CD4-positive, alpha-beta T cell treated with Interleukin-4 for 1 hour (primary cell): ENCODE measurements around the gene CXorf49B.
"Not testable (repeated sequence)": the region's sequence is repeated elsewhere in the genome, so short reads cannot be mapped to it uniquely, and the experiment has no call there.

Experiments used
- DNase-seq, 2 donors: peaks; one replicate each; pipeline ENCODE4 v3.0.0-alpha.2; 2020 to 2022

The CXorf49B gene

DNA sequence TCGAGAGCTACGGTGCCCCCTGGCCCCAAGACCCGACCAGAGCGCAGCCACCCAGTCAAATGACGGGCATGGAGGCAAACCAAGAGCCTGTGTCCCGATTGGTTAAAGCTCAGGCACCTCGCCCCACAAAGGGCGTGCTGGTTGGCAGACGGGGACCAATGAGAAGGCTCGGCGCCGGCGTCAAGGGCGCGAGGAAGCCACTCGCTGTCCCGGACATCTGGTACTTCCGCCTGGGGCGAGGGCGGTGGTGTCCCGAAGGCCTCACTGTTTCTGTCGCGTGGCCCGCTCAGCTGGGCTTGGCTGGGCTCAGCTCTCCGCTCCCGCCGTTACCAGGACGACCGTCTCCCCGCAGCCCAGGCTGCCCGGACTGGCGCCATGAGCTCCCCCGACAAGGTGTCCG lies at the start of gene CXorf49B:
Gene CXorf49B, plus strand, starts transcription at position 301 of the 400 bp plus-strand sequence. Its CDS starts 75 bp downstream, at position 376.
- DNase-seq: not testable (repeated sequence)

DNA sequence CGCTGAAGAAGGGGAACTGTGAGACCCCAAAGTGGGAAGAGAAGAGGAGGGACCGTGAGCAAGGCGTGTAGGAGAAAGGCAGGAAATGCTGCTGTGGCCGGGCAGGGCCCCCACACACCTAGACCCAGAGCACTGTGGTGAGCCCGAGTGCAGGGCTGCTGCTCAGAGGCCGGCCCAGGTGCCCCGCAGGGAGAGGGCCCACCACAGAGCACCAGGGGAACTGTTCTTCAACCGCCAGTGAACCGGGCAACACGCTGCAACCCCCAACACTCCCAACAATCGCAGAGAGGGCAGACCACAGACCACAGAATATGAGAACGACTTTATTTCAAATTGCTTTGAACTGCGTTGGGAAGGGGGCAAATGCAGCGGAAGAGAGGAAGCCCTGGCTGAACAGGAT lies 49.1 kb upstream of the CXorf49B start:
- DNase-seq: not testable (repeated sequence)

DNA sequence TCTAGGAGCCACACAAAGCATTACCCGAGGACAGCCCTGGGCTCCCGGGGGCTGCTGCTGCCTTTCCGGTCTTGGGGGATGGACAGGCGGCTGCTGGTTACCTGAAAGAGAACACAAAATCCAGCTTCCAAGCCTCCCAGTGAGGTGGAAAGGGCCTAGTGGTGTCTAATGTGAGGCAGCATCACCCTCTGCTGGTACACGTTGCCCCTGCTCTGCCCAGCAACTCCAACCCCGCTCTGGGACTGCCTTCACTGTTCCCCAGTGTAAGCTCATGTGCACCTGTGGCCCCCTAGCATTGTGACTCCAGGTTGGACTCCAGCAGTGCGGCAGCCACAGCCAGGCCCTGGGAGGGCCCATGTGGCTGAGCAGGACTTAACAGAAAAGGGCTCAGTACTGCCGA lies 47.6 kb upstream of the CXorf49B start:
- DNase-seq: not testable (repeated sequence)

DNA sequence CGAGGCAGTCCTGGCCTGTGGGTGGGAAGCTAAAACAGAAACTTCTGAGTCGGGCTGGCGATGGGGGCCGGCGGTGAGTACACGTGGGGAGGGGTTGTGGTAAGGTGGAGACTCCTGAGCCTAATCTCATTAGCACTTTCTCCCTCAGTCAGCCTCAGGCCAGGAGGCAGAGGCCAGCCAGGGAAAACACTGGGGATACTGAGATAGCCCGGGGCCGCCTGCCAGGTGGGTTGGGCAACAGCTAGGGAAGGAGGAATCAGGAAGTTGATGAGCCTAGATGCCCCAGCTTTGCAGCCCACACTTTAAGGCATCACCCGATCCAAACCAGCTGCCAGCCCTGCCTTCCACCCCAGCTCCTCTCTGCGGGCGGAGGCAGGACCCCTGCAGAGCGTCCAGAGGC lies 46.8 kb upstream of the CXorf49B start:
- not testable (repeated sequence) for DNase-seq

DNA sequence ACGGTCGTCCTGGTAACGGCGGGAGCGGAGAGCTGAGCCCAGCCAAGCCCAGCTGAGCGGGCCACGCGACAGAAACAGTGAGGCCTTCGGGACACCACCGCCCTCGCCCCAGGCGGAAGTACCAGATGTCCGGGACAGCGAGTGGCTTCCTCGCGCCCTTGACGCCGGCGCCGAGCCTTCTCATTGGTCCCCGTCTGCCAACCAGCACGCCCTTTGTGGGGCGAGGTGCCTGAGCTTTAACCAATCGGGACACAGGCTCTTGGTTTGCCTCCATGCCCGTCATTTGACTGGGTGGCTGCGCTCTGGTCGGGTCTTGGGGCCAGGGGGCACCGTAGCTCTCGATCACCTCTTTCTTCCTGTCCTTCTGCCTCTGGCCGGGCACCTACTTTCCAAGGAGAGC lies 45.0 kb upstream of the CXorf49B start, which contains the start of gene CXorf49:
Gene CXorf49, minus strand, starts transcription at position 101 of the 400 bp plus-strand sequence. CDS start 134 bp downstream, outside the sequence.
- not testable (repeated sequence) for DNase-seq

DNA sequence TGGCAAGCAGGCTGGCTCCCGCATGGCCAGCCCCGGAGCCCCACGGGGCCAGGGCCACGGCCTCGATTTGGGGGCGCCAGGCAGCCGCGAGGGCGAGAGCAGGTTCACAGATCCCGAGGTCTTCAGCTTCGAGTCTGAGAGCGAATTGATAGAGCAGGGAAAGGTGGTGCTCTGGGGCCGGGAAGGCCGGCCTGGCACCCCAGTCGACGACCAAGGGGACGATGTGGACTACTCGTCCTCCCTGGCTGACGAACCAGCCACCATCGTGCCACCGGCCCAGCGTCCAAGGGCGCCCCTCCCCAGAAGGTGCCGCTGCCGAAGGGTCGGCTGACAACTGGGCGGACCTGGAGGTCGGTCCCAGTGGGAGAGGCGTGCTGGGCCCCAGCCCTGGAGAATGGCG lies 44.0 kb upstream of the CXorf49B start:
- not testable (repeated sequence) for DNase-seq

DNA sequence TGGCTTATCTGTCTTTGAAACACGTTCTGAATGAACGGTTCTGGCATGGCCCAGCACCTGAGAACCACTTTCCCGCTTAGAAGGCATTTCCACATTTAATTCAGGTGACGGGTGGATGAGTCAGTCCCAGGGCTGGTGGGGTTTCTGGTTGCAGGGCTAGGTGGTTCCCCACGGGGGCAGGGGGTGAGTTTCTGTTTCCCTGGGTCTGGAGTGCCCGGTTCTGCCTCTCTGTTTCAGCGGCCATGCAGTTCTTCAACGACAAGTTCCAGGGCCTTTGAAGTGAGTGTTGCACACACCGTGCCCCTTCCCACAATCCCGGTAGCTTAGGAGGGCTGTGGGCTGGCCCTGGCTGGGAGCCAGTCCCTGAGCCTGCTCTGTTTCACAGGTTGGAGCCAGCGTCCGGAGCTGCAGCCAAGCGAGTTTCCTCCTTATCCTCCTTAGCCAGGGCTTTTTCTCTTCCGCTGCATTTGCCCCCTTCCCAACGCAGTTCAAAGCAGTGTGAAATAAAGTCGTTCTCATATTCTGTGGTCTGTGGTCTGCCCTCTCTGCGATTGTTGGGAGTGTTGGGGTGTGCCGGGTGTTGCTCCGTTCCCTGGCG lies 42.8 kb upstream of the CXorf49B start:
- DNase-seq: not testable (repeated sequence)

DNA sequence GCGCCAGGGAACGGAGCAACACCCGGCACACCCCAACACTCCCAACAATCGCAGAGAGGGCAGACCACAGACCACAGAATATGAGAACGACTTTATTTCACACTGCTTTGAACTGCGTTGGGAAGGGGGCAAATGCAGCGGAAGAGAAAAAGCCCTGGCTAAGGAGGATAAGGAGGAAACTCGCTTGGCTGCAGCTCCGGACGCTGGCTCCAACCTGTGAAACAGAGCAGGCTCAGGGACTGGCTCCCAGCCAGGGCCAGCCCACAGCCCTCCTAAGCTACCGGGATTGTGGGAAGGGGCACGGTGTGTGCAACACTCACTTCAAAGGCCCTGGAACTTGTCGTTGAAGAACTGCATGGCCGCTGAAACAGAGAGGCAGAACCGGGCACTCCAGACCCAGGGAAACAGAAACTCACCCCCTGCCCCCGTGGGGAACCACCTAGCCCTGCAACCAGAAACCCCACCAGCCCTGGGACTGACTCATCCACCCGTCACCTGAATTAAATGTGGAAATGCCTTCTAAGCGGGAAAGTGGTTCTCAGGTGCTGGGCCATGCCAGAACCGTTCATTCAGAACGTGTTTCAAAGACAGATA lies 2.4 kb upstream of the CXorf49B start:
- DNase-seq: not testable (repeated sequence)

DNA sequence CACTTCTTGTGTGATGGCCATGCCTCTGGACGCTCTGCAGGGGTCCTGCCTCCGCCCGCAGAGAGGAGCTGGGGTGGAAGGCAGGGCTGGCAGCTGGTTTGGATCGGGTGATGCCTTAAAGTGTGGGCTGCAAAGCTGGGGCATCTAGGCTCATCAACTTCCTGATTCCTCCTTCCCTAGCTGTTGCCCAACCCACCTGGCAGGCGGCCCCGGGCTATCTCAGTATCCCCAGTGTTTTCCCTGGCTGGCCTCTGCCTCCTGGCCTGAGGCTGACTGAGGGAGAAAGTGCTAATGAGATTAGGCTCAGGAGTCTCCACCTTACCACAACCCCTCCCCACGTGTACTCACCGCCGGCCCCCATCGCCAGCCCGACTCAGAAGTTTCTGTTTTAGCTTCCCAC lies 1.7 kb downstream of the CXorf49B start:
- not testable (repeated sequence) for DNase-seq

DNA sequence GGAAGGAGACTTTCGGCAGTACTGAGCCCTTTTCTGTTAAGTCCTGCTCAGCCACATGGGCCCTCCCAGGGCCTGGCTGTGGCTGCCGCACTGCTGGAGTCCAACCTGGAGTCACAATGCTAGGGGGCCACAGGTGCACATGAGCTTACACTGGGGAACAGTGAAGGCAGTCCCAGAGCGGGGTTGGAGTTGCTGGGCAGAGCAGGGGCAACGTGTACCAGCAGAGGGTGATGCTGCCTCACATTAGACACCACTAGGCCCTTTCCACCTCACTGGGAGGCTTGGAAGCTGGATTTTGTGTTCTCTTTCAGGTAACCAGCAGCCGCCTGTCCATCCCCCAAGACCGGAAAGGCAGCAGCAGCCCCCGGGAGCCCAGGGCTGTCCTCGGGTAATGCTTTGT lies 2.5 kb downstream of the CXorf49B start:
- DNase-seq: not testable (repeated sequence)

DNA sequence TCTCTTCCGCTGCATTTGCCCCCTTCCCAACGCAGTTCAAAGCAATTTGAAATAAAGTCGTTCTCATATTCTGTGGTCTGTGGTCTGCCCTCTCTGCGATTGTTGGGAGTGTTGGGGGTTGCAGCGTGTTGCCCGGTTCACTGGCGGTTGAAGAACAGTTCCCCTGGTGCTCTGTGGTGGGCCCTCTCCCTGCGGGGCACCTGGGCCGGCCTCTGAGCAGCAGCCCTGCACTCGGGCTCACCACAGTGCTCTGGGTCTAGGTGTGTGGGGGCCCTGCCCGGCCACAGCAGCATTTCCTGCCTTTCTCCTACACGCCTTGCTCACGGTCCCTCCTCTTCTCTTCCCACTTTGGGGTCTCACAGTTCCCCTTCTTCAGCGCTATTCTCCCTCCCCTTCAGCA lies 4.0 kb downstream of the CXorf49B start:
- DNase-seq: not testable (repeated sequence)

DNA sequence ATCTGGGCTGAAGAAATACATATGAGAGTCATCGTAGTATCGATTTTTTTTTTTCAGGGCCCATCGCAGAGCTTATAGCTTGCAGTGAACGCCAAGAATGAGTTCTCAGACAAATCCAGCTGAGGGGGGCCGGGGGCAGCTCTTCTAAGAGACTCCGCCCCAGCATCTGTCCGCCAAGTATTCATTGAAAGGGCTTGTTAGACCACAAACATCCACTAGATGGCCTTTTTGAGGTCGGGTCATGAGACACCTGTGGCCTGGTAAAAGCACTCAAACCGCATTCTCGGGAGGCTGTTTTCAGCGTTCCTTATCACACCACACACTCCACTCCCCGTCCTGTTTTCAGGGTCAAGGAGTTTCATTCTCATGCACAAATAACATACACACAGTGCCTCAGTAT lies 15.2 kb downstream of the CXorf49B start:
- not testable (repeated sequence) for DNase-seq

DNA sequence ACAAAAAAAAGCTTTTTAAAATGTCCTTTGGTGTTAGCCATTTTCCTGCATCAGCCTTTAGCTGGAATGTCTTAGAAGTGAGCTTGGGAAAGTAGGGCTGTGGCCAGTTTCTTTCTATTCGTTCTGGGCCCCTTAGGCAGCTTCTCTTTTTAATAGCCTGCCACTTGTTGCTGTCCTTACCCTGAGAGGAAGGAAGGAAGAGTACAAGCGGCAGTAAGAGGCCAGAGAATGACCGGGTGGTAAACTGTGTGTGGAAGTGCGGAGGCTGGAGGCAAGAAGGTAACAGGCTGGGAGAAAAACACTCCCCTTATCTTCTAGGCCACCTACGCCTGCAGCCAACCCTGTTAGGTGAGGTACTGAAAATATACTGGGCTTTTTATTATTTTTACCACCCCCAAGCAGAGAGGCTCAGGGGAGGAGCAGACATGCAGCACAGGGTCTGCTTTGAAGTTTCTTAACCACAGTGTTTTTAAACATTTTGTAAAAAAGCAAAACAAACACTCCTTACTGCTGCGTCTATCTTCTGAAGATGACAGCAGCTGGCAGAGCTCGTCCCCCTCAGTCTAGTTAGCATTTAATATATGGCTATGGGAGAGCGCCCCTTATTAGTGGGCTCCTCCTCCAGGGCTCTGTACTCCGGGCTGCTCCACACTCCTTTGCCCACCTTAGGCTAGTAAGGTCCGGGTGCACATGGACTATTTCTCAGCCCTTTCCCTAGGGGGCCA lies 19.2 kb downstream of the CXorf49B start:
- not testable (repeated sequence) for DNase-seq

DNA sequence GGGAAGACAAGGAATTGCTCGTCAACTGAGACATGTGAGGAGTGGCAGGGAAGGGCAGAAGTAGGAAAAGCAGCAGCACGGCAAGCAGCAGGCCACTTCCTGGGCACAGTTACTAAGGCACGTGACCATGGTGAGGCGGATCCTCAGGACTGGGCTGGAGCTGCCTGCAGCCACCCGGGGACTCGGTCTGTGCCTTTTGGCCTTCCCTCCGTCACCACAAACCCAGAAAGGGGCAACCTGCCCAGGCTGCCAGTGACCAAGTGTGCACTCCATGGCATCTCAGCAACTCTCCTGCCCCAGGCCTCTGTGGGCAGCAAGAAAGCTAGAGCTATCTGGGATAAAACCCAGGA lies 19.8 kb downstream of the CXorf49B start:
- not testable (repeated sequence) for DNase-seq

DNA sequence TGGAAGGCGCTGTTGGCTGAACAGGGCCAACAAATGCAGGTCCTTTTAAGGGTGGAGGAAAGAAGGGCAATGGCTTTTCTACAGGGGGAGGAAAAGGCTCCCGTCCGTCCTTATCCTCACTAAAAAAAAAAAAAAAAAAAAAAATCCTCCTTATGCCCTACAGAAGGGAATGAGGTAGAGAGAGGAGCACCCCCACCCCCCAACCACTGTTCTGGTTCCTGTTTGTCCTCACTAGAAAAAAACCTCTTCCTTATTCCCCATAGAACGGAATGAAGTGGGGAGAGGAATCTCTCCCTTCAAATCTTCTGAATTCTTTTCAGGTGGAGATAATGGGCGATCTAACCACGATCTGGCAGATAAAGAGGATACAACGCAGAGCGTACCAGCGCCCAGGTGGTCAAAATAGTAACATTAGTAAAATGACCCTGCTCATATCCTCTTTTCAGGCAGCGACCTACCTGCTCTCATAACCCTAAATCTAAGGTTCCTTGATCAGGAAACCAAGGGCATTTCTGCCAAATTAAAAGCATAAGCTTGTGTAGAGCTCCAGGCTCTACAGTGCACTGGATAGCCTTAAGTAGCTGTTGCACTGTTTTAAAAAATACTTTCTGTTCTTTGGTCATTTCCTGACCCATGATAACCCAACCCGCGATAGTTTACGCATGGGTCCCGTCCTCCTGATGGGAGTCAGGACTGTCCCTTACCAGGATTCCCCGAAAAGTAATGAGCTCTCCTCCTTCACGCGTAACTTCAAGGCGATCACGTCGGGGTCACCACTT lies 20.6 kb downstream of the CXorf49B start:
- DNase-seq: not testable (repeated sequence)

DNA sequence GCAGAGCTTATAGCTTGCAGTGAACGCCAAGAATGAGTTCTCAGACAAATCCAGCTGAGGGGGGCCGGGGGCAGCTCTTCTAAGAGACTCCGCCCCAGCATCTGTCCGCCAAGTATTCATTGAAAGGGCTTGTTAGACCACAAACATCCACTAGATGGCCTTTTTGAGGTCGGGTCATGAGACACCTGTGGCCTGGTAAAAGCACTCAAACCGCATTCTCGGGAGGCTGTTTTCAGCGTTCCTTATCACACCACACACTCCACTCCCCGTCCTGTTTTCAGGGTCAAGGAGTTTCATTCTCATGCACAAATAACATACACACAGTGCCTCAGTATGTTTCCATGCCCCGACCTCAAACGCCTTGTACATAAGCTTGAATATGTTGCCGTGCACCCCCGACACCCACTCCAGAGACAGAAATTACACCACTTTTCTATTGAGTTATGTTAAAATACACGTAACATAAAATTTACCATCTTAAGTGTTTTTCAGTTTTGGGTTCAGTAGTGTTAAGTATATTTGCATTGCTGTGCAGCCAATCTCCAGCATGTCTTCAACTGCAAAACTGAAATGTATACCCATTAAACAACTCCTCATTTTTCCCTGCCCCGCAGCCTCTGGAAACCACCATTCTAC lies 21.3 kb downstream of the CXorf49B start:
- DNase-seq: not testable (repeated sequence)

DNA sequence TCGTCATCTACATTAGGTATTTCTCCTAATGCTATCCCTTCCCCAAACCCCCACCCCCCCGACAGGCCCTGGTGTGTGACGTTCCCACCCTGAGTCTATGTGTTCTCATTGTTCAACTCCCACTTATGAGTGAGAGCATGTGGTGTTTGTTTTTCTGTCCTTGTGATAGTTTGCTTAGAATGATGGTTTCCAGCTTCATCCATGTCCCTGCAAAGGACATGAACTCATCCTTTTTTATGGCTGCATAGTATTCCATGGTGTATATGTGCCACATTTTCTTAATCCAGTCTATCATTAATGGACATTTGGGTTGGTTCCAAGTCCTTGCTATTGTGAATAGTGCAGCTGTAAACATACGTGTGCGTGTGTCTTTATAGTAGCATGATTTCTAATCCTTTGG lies 43.3 kb downstream of the CXorf49B start:
- not testable (repeated sequence) for DNase-seq

DNA sequence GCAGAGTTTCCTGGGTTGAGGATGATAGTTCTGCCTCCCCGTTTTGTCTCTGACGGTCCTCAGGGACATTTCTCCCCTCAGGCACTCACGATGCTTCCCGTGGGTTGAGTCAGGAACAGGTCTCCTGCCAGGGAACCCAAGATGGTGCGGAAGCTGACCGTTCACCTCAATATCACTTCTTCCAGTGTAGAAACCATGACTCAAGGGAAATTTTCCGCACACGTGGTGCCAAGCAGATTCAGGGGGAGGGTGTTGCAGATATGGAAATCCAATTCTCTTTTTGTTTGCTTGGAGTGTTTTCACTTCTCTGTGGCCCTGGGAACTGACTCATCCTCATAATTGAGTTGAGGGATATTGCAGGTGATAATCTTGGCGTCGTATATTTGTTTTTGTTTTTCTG lies 46.7 kb downstream of the CXorf49B start:
- no peak for DNase-seq

DNA sequence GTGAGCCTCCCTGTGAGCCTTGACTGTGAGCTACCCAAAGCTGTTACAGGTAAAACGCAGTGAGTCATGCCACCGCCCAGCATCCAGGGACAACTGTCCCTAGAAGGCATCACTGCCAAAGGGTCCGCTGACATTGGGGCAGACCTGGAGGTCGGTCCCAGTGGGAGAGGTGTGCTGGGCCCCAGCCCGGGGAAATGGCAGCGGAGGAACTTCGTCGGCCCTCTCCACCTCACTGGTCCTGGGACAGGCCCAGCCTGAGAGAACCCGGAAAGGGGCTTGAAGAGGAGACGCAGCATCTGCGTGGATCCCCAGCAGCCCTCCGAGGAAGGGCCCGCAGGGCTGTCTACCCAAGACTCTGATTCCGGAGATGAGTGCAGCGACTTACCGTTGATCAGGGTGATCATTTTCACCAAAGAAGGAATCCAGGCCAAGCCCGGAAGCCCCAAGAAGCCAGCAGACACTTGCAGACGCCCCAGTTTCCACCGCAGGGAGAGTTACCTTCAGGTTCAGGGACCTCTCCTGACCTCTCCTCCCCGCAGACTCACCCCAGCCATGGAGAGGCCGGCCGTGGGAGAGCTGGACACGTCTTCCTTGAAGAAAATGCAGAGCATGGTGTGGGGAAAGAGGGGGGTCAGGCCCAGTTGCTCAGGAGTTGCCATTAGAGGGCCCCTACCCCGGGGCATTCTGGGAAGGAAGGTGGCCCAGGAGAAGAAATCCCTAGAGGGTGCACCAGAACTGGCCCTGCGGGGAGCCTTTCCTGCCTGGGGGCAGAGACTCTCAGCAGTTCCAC lies 51.2 kb downstream of the CXorf49B start:
- no peak for DNase-seq

DNA sequence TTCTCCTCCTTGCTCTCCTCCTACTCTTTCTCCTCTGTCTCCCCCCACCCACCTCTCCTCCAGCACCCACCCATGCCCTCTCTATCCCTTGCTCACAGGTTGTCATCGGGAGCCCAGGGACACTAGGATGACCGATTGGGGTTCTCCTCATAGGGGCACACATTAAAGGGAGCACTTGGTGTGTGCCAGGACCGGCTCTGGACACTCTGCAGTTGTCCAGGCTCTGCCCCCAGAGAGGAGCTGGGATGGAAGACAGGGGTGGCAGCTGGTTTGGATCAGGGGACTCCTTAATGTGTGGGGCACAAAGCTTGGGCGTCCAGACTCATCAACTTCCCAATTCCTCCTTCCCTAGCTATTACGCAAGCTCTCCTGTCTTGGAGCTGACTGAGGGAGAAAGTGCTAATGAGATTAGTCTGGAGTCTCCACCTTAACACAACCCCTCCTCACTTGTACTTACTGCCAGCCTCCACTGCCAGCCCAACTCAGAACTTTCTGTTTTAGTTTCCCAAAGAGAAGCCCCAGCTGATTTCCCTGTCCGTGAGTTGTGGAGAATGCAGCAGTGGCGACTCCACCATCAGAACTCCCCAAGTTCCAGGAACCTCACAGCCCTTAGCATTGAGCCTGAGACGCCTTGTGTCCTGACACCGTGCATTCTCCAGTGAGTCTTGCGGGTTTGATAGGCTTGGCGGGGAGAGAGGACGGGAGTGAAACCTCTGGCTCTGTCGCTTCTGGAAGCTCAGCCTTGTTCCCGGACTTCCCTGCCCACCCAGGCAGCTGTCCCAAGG lies 52.2 kb downstream of the CXorf49B start:
- DNase-seq: no peak

DNA sequence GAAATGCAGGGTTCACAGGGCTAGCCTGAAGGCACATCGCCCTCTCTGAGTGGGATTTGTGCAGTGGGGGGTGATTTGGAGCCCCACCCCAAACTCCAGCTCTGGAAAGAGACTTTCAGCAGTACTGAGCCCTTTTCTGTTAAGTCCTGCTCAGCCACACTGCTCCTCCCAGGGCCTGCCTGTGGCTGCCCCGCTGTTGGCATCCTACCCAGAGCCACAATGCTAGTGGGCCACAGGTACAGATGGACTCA lies 52.7 kb downstream of the CXorf49B start:
- no peak for DNase-seq
